ENCODE data around the gene CD164L2.
A peak's percentile ranks its signal among the peaks of the same experiment; 100 is the strongest.

Gene CD164L2

DNA sequence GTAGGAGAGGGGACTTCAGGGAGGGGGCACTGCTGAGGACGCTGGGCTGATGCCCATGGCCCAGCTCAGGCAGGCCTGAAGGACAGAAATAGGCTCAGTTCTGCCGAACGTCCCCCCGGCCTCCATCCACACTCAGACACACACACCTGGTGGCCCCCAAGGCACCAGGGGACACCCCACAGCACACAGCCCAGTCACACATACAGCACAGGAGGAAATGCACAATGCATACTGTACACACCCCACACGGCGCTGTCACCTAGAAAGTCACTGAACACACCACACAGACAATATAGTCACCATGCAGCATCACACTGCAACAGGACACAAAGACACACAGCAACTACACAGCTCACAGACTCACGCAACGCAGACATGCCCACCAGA is 40.7 kb downstream of the CD164L2 start:
- TF ChIP-seq JUND (IDR thresholded peaks at IDR 0.05; ENCODE audit: low read depth): no peak
- DNase-seq (ENCODE audit: low read depth in 1 of 2, low spot score in 1 of 2): no peak
- in situ Hi-C loops (cut with HindIII; ENCODE audit: low pct_unique_long_range_greater_than_20kb, low sequenced_read_pairs): no loop called here

DNA sequence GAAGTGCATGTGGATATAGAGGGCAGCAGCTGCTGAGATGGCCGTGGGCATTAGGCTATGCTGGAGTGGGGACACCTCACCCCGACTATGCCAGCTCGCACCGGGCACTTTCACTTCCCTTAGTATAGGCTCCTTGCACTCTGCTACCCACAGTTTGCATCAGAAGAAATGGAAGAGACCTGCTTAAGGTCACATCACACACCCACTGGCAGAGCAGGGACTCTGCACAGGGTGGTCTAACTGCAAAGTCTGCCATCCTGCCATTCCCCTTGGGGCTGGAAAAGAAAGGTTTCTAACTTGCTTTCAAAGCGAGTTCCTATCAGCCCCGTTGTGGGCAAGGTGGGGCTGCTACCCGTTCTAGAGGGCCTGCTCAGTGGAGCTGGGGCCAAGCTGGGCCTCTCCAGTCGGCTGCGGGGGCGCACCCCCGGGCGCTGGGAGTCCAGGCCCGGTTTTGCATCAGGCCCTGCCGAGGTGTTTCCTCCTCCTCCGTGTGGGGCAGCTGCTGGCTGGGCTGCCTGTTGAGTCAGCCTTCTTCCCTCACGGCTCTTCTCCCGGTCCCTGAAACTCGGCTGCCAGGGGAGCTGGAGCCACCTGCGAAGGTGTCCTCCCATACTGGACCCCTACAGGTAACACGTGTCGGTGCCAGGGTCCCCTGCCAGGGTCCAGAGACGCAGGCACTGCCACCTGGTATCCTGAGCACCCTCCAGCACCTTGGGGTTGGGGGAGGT is 41.4 kb downstream of the CD164L2 start, which contains the start of gene SYTL1:
TSS of gene SYTL1 (plus strand) at position 498 of the 728 bp plus-strand sequence. CDS start 3,313 bp downstream, outside the sequence.
- in situ Hi-C loops (cut with HindIII; ENCODE audit: low pct_unique_long_range_greater_than_20kb, low sequenced_read_pairs): no loop called here
- 0 out of 2 replicates have a peak, but pooled peaks have one; percentile 6 for TF ChIP-seq JUND (IDR thresholded peaks at IDR 0.05; ENCODE audit: low read depth)
- DNase-seq (ENCODE audit: low read depth in 1 of 2, low spot score in 1 of 2): peak; percentile 77 to 81

DNA sequence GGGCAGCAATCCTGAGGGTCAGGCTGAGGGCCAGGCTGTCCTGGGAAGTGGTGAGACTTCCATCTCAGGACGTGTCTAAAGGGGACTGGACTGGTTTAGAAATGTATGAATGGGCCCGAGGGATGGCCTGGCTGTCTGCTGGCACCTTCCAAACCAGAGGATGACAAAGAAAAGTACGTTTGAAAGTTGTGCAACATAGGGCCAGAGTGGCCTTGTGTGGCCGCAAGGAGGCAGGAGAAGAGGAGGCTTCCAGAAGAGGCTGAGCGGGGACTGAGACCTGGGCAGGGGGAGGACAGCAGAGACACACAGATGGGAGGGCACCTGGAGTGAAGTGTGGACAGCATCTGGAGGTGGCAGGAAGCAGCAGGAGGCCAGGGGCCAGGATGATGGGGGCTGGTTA is 43.9 kb downstream of the CD164L2 start:
- no peak for DNase-seq (ENCODE audit: low read depth in 1 of 2, low spot score in 1 of 2)

DNA sequence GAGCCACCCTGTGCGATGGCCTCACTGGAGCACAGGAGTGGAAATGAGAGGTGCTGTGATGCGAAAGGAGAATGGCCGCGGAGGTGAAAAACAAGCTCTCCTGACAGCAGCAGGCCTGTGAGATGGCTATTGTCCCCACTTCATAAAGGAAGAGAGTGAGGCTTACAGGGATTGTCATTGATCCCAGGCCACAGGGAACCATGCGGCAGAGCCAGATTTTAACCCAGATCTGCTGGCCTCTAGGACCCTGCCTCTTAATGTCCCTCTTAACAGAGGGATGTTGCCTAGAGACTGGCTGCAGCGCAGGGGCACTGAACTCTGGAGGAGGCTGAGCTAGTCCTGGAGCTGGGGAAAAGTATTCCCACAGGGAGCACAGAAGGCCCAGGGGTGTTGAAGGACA is 44.4 kb downstream of the CD164L2 start:
- in situ Hi-C loops (cut with HindIII; ENCODE audit: low pct_unique_long_range_greater_than_20kb, low sequenced_read_pairs): no loop called here
- TF ChIP-seq JUND (IDR thresholded peaks at IDR 0.05; ENCODE audit: low read depth): no peak
- no peak for DNase-seq (ENCODE audit: low read depth in 1 of 2, low spot score in 1 of 2)

More for the DNA sequence above, 43.9 kb downstream of the CD164L2 start:
- no peak for TF ChIP-seq JUND (IDR thresholded peaks at IDR 0.05; ENCODE audit: low read depth)
- in situ Hi-C loops (cut with HindIII; ENCODE audit: low pct_unique_long_range_greater_than_20kb, low sequenced_read_pairs): no loop called here

DNA sequence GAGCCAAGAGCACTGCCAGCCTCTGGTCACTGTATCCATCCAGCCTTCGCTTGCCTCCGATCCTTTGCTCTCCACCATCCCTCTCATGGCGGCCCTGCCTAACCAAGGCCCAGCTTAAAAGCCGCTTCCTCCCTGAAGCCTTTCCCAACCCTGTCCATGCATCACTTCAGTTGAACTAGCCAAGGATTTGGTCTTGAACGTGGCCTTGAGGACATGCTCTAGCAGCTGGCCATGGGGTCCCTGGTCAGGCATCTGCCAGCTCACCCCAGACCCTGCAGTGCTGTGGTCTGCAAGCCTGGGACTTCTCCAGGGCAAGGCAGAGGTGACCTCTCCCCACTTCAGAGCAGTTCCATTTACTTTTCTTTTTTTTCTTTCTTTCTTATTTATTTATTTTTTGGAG is 46.4 kb downstream of the CD164L2 start:
- in situ Hi-C loops (cut with HindIII; ENCODE audit: low pct_unique_long_range_greater_than_20kb, low sequenced_read_pairs): no loop called here
- DNase-seq (ENCODE audit: low read depth in 1 of 2, low spot score in 1 of 2): no peak
- TF ChIP-seq JUND (IDR thresholded peaks at IDR 0.05; ENCODE audit: low read depth): no peak

DNA sequence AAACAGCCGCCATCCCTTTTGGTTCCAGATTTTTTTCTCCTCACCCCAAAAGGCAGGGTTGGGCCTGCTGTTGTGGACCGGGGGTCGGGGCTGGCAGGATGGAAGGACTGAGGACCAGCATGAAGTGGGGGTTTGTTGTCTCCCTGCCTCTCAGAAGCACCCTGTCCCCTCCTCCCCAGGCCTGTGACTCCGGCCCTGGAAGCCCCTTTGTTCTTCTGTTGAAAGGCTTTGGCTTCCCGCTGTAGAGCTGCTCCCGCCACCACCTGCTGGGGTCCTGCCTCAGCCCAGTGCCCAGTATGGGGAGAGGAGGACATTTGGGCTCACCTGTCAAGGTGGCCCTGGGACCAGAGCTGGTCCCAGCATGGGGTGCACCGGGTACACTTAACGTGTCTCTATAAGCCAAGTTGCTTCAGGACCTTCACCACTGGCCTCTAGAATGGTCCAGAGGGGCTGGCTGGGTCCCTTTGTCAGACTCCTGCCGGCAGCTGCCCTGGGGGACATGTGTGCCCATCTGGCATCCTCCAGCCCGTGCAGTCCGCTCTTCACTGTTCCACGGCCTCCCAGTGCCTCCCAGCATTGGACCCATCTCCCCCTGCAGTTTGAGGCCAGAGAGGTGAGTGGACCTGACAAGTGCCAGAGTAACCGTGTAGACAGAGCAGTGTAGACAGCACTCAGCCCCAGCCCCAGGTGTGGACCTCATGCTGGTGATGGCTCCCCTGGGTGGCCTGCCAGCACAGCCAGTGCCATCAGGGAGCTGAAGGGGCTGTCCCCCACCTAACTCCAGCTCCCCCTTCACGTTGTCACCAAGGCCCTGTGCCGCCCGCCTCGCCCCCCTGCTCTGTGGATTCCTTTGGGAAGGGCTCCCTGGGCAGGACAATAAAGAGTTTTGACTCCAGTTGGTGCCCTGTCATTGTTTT is 47.4 kb downstream of the CD164L2 start:
- in situ Hi-C loops (cut with HindIII; ENCODE audit: low pct_unique_long_range_greater_than_20kb, low sequenced_read_pairs): no loop called here
- no peak for TF ChIP-seq JUND (IDR thresholded peaks at IDR 0.05; ENCODE audit: low read depth)
- no peak for DNase-seq (ENCODE audit: low read depth in 1 of 2, low spot score in 1 of 2)

DNA sequence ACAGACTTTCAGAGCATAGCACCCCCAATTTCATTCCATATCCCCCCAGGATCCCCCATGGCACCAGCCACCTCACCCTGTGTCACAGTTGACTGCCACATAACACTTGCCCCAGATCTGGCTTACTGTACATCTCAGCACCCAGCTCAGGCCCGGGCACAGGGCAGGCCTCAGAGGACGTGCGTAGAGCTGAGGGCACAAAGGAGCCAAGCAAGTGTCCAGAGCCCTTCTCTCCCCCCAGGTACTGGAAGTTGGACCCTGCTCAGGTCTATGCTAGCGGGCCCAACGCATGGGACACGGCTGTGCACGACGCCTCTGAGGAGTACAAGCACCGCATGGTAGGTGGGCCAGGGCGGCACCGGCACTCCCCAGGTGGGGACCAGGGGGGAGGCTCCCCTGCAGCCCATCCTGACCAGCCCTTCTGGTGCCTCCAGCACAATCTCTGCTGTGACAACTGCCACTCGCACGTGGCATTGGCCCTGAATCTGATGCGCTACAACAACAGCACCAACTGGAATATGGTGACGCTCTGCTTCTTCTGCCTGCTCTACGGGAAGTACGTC is 49.3 kb downstream of the CD164L2 start:
- TF ChIP-seq JUND (IDR thresholded peaks at IDR 0.05; ENCODE audit: low read depth): no peak
- DNase-seq (ENCODE audit: low read depth in 1 of 2, low spot score in 1 of 2): no peak
- in situ Hi-C loops (cut with HindIII; ENCODE audit: low pct_unique_long_range_greater_than_20kb, low sequenced_read_pairs): no loop called here

DNA sequence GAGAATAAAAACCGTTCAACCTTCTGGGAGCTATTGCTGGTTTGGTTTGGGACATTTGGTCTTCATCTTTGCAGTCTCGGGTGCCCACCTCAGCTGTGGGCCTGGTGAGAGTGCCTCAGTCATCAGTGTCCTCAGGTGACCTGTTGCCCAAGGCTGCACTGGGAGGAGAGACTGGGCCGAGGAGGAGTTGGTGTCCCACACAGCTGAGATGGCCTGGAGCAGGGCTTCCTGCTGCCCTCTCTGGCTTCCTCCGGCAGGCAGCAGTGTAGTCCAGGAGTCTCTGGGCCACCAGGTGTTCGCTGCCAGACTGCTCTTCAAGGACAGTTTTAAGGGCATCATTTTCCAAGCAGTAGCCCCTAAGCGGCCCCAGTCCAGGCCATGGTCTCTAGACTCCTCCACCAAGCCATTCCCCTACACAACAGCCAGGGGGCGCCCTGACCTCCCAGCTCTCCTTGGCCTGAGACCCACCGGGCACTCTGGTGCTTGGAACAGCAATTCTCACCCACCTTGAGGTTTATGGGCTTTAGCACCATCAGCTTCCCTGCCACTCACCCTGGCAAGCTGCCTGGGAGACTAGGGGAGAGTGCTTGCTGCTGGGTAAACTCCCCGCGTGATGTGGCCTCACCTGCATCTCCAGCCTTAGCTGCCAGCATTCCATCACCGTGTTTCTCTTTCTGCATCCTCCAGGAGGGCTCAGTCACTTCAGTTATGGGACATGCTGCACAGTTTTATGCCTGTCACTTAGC is 50.4 kb downstream of the CD164L2 start:
- TF ChIP-seq JUND (IDR thresholded peaks at IDR 0.05; ENCODE audit: low read depth): no peak
- in situ Hi-C loops (cut with HindIII; ENCODE audit: low pct_unique_long_range_greater_than_20kb, low sequenced_read_pairs): no loop called here
- peak; percentile 40 to 45 for DNase-seq (ENCODE audit: low read depth in 1 of 2, low spot score in 1 of 2)

DNA sequence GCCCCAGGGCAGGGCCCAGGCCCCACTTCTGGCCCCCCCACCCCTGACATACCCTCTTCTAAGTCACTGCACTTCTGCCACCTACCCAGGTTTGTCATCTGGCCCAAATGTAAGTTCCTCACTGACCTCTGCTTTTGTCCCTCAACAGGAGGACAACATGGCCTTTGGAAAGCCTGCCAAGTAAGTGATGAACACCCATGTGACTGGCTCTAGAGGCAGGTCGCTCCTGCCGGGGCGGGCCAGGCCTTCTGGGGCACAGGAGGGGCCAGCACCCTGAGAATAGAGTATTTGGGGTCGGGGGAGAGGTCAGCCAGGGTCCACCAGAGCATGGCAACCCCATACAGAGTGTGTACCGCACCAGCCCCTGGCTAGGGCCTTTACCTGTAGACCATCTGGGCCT is 51.2 kb downstream of the CD164L2 start:
- in situ Hi-C loops (cut with HindIII; ENCODE audit: low pct_unique_long_range_greater_than_20kb, low sequenced_read_pairs): no loop called here
- DNase-seq (ENCODE audit: low read depth in 1 of 2, low spot score in 1 of 2): no peak
- no peak for TF ChIP-seq JUND (IDR thresholded peaks at IDR 0.05; ENCODE audit: low read depth)

DNA sequence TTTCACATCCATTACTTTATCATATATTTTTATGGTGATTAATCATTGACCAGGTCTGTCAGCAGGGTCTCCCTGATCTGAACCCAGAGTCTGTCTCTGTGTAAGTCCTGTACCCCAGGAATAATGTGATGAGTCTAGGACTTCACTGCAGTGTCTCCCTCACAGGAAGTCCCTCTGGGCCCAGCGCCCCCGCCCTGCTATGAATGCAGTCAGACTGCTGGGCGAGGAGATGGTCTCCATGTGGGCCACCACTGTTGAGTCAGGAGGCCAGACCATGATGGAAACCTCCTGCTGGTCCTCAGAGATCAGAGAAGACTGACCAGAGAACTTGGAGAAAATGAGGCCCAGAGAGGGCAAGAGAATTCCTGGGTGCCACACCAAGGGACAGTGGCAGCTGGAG is 51.7 kb downstream of the CD164L2 start:
- TF ChIP-seq JUND (IDR thresholded peaks at IDR 0.05; ENCODE audit: low read depth): no peak
- in situ Hi-C loops (cut with HindIII; ENCODE audit: low pct_unique_long_range_greater_than_20kb, low sequenced_read_pairs): no loop called here
- DNase-seq (ENCODE audit: low read depth in 1 of 2, low spot score in 1 of 2): no peak

DNA sequence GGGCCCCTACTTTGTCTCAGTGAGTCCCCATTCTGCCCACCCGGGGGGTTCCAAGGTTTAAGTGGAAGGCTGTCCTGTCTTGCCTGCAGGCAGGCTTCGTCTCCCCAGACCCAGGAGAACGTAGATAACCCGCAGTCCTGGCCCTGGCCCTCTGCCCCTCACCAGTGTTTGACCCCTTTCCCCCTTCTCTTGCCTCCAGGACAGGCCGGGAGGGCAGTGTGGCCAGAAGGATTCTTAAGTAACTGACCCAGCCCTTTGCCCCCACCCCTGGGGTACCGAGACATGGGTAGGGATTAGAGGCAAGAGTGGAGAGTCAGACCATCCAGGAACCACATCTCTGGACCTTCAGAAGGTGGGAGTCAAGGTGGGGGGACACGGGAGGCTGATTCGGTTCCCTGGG is 52.3 kb downstream of the CD164L2 start:
- no peak for DNase-seq (ENCODE audit: low read depth in 1 of 2, low spot score in 1 of 2)
- TF ChIP-seq JUND (IDR thresholded peaks at IDR 0.05; ENCODE audit: low read depth): no peak
- in situ Hi-C loops (cut with HindIII; ENCODE audit: low pct_unique_long_range_greater_than_20kb, low sequenced_read_pairs): no loop called here

Data from T47D (cell line).